ENCODE measurements around the gene MEX3A.
A peak's percentile ranks its signal among the peaks of the same experiment; 100 is the strongest.
"Not testable (repeated sequence)": the region's sequence is repeated elsewhere in the genome, so short reads cannot be mapped to it uniquely, and the experiment has no call there.

Gene MEX3A

GRCh38 chr1:156118177-156118868 lies 36.1 kb upstream of the MEX3A start:
- DNase-seq (ENCODE audit: low read depth in 2 of 2), result no peak

GRCh38 chr1:156117414-156118176 lies 35.3 kb upstream of the MEX3A start:
- no peak for DNase-seq (ENCODE audit: low read depth in 2 of 2)

- DNase-seq (ENCODE audit: low read depth in 2 of 2), result not testable (repeated sequence)
Observed at GRCh38 chr1:156116731-156117130, 34.5 kb upstream of the MEX3A start.

- DNase-seq (ENCODE audit: low read depth in 2 of 2), result no peak
Observed at GRCh38 chr1:156115514-156116374, 33.5 kb upstream of the MEX3A start.

- DNase-seq (ENCODE audit: low read depth in 2 of 2), result no peak
Observed at GRCh38 chr1:156114919-156115513, 32.8 kb upstream of the MEX3A start.

- DNase-seq (ENCODE audit: low read depth in 2 of 2), result peak; percentile 55 to 60
Observed at GRCh38 chr1:156114101-156114918, 32.0 kb upstream of the MEX3A start, which contains the start of gene LMNA. Gene LMNA, plus strand, starts transcription at chr1:156114711. Its CDS starts 208 bp downstream, at chr1:156114919.

- no peak for DNase-seq (ENCODE audit: low read depth in 2 of 2)
Observed at GRCh38 chr1:156113282-156113950, 31.2 kb upstream of the MEX3A start.

- DNase-seq (ENCODE audit: low read depth in 2 of 2), result no peak
Observed at GRCh38 chr1:156112276-156113137, 30.2 kb upstream of the MEX3A start.

GRCh38 chr1:156111355-156111962 lies 29.2 kb upstream of the MEX3A start:
- DNase-seq (ENCODE audit: low read depth in 2 of 2), result no peak

- DNase-seq (ENCODE audit: low read depth in 2 of 2), result no peak
Observed at GRCh38 chr1:156110252-156110651, 28.0 kb upstream of the MEX3A start.

- DNase-seq (ENCODE audit: low read depth in 2 of 2), result no peak
Observed at GRCh38 chr1:156108664-156109241, 26.5 kb upstream of the MEX3A start.

- DNase-seq (ENCODE audit: low read depth in 2 of 2), result no peak
Observed at GRCh38 chr1:156108057-156108456, 25.8 kb upstream of the MEX3A start.

GRCh38 chr1:156106624-156107488 lies 24.6 kb upstream of the MEX3A start:
- DNase-seq (ENCODE audit: low read depth in 2 of 2), result no peak

GRCh38 chr1:156104861-156105832 lies 22.9 kb upstream of the MEX3A start:
- no peak for DNase-seq (ENCODE audit: low read depth in 2 of 2)

- DNase-seq (ENCODE audit: low read depth in 2 of 2), result no peak
Observed at GRCh38 chr1:156104065-156104810, 22.0 kb upstream of the MEX3A start.

GRCh38 chr1:156103521-156103947 lies 21.3 kb upstream of the MEX3A start:
- no peak for DNase-seq (ENCODE audit: low read depth in 2 of 2)

All from stimulated activated CD4-positive, alpha-beta T cell treated with anti-CD3 and anti-CD28 coated beads, Interleukin-1b, Interleukin-23, amount 100 ng/mL, for 1 hour (primary cell).